Stimulated activated CD8-positive, alpha-beta memory T cell treated with anti-CD3 and anti-CD28 coated beads, Interleukin-12 subunit alpha, Interleukin-12 subunit beta, amount 100 ng/mL, for 24 hours (primary cell): ENCODE measurements around the gene RADX.
"Not testable (repeated sequence)": the region's sequence is repeated elsewhere in the genome, so short reads cannot be mapped to it uniquely, and the experiment has no call there.

Experiments used
- DNase-seq: peaks from one replicate; pipeline ENCODE4 v3.0.0-alpha.2; 2020; ENCODE audit errors: extremely low read depth

The RADX gene, protein sequence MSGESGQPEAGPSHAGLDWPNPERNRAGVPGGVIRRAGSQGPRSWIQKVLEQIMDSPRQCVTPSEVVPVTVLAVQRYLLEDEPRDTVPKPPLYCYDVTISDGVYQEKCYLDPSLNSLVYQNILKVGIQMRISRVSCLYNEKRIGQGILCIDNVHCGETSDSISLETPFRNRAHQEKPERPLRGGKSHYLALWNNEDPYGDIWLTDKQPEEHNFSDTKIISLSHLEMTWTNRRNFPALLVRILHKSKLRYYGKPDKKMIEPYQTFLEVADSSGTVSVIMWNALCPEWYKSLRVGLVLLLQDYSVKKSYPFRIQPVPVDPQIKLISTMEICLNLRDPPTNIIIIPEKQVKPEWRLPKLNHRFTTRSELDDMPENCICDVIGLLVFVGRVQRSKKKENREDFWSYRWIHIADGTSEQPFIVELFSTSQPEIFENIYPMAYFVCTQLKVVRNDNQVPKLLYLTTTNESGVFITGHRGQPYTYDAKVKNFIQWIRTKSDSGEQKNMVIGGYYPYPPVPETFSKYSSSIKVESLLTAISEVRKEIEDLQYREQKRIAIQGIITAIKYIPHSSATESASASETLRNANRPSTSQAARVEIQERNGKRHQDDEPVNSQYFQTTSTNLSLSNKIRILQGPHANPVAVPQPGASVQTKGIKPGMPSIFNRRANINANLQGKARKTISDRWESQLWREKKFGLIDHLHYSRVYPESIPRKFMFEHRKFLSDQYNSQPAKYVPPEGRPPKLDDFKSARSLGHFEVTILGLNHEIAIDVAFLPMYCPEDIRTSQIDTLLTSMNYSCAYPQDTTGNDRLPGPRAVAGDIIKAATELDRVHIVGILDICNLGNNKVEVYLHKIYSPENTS

DNA sequence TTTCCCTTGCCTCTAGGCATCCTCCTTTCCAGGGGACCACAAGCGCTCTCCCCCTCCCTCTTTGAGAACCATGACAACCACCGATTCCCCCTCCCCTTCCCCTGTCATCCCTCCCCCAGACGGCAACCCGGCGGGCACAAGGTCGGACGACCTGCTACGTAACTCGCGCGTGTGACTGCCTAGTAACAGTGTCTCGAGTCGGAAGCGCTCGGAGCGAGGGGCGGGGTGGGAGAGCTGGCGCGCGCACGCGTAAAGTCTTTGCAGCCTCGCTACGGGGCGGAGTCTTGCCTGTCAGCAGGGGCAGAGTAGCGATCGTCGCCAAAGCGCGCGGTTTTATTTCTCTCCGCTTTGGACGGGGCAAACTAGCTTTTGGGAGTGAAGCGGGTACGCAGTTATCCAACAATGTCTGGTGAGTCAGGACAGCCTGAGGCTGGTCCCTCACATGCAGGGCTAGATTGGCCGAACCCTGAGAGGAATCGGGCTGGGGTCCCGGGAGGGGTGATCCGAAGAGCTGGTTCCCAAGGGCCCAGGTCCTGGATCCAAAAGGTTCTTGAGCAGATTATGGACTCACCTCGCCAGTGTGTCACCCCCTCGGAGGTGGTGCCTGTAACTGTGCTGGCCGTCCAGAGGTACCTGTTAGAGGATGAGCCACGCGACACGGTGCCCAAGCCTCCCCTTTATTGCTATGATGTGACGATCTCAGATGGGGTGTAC lies at the start of gene RADX:
RADX (plus strand) TSS at position 300 of the 714 bp plus-strand sequence; CDS start at position 403, 103 bp downstream.
- DNase-seq: peak; percentile 53

DNA sequence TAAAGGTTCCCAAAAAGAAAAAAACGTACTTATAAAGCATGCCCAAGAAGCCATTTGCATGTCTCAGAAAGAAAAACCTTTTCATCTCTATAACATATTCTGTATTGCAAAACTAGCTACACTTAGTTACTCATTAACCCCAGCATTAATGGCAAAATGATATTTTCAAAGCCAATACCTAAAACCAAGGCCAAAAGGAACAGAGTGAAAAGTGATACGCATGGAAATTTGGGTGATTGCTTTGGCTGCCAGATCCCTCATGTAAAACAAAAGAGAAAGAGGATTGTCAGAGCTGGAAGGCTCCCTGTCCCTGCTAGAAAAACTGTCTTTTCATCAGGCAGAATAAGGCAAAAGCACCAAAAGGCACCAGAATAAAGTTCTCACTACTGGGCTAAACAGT lies 46.8 kb upstream of the RADX start:
- DNase-seq: no peak

DNA sequence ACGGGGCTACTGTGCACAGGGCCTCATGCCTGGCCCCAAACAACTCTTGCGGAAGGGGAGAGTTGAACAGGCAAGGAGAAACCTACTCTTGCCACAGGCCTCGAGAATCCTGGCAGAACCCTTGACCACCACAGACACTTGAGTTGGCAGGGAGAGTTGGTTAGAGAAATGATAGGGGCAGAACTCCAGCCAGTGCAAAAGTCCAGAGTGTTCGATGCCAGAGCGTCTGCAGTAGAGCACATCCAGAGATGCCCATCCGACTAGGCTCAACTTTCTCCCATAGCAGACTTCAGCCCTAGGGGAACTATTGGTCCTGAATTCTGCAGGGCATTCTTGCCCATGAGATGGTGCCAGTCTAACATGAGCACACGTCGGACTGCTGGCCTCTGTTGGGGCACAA lies 45.4 kb upstream of the RADX start:
- no peak for DNase-seq

DNA sequence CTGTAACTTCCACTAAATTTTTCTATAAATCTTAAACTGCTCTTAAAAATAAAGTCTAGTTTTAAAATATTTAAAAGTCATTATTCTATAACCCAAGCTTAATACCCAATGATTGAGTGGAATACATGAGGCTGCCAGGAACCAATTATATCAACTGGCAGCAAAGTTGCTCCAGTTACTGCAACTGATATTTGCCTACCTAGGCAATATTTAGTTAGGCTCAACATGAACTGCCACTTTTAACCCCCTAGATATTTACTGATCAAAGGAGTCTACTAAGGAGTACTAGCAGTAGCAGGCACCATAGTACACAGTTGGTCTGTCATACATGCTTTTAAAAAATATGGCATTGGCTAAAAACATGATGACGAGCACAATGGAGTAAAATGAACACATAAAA lies 29.9 kb upstream of the RADX start:
- no peak for DNase-seq

DNA sequence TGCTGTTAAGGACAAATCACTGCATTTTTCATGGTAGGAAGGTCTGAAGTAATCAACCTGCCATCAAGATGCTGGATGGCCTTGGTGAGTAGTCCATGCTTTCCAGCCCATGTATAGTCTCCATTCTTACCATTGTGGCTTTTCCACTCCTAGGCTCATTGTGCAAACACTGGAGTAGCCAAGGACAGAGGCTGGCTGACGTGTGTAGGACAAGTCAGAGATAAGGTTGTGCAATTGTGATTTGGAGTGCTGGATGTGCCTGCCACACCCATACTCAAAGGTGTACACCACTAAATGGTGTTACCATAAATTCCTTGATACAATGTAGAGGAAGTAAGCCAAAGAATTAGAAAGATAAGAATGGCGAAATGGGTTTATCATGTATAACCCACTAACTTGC lies 26.3 kb upstream of the RADX start:
- no peak for DNase-seq

DNA sequence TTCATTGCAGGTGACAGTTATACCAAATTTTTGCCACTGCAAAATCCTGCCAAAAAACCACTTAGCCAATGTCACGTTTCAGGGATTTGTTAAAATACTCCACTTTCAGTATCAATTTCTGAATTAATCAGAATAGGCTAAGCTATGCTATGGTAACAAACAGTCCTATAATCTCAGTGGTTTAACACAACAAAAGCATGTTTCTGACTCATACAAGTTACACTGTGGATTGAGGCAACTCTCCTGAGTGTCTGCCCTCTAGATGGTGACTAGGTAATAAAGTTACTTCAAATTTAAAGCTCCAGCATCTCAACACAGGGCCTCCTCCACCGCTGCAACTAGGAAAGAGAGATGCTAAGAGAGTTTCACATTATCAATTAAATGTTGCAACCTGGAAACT lies 23.0 kb upstream of the RADX start:
- DNase-seq: no peak

DNA sequence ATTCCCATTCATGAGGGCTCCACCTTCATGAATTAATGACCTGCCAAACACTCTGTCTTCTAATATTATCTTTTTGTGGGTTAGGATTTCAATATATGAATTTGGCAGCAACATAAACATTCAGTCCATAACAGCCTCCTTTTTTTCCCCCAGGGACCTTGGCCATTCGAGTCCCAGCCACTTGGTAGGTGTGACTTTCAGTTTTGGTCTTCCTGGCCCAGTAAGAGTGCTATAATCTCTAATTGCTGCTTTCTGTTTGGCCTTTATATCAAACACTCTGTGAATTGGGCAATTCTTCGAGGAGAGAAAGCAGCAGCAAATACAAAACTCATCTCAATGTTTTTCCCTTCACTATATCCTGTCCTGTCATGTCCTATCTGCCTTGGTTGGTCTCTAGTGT lies 12.4 kb upstream of the RADX start:
- no peak for DNase-seq

DNA sequence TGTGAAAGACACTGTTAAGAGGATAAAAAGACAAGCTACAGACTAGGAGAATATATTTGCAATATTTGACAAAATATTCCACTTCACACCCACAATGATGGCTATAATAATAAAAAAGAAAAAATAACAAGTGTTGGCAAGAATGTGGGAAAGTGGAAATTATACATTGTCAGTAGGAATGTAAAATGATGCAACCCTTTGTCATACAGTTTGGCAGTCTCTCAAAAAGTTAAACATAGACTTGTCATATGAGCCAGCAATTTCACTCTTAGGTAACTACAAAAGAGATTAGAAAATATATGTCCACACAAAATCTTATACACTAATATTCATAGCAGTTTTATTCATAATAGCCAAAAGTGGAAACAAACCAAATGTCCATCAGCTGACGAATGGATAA lies 5.2 kb upstream of the RADX start:
- DNase-seq: no peak

DNA sequence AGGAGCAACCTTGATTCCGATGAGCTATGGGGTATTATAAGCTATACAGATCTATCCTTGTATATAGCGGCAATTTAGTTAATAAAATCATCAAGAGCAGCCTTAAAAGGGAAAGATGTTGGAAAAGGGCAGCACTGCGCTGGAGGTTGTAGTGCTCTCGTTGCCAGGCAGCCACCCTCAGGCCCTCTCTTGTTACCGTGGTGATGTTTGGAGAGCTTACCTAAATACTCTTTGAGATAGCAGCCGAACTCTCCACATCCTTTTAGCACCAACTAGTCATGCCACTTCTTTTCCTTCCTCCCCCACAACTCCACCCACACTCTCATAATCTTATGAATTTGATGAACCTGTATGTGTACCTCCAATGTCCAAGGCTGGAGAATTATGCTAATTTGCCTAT lies 3.8 kb upstream of the RADX start:
- DNase-seq: no peak

DNA sequence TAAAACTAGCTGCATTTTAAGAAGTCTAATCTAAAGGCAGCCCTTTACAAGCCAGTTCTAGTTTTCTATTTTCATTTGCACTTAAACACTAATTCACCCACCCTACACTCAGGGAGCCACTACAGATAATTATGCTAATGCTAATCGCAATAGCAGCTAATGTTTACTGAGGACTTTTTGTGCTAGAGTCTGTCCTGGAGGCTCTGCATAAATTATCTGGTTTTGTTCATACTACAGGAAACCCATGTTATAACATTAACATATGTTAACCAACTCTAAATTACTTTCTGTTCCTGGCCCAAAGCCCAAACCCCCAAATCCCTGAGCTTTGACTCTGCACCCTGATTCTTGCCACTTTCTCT lies 480 bp upstream of the RADX start:
- no peak for DNase-seq

DNA sequence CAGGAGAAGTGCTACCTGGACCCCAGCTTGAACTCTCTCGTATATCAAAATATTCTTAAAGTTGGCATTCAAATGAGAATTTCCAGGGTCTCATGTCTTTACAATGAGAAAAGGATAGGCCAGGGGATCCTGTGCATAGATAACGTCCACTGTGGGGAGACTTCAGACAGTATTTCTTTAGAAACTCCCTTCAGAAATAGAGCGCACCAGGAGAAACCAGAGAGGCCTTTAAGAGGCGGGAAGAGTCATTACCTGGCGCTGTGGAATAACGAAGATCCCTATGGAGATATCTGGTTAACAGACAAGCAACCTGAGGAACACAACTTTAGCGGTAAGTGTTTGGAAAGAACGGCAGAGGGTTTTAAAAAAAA lies 600 bp downstream of the RADX start:
- no peak for DNase-seq

DNA sequence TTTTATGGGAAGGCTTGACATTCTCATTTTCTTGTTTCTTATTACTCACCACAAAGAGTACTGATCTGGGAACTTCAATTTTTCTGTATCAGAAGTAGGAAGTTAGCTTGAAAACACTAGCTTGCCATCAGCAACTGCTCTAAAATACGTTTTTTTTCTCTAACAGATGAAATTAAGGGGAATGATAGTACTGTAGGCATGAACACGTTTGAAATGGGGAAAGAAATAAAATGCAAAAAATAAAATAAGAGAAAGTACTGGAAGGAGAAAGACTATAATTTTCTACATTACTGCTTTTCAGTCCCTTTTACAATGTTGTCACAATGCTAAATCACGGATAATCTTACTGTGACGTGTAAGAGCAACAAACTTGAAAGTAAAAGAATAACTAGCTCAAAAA lies 1.5 kb downstream of the RADX start:
- no peak for DNase-seq

DNA sequence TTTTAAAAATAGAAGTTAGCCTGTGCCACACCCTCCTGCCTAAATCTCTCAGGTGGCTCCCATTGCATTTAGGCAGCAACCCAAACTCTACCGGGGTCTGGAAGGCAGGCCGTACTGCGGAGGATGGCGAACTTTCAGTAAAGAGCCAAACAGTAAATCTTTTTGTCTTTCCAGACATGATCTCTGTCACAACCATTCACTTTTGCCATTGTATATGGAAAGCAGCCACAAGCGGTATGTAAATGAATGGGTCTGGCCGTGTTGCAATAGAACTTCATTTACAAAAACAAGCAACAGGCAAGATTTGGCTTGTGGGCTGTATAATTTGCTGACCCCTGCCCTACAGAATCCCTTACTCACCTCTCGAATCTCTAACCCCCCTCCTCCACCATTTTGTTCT lies 3.3 kb downstream of the RADX start:
- DNase-seq: no peak

DNA sequence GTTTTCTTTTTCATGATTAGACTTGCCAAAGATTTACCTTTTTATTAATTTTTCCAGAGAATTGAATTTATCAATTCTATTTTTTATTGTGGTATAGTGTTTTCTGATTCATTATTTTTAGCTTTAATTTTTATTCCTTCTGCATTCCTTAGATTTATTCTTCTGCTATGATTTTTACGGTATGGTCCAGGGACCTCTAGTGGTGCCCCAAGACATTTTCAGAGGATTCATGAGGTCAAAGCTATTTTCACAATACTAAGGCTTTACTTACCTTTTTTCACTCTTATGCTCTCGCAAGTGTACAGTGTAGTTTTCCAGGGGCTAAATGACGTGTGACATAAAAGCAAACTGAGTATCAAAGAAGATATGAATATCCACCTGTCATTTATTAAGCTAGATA lies 8.0 kb downstream of the RADX start:
- DNase-seq: no peak

DNA sequence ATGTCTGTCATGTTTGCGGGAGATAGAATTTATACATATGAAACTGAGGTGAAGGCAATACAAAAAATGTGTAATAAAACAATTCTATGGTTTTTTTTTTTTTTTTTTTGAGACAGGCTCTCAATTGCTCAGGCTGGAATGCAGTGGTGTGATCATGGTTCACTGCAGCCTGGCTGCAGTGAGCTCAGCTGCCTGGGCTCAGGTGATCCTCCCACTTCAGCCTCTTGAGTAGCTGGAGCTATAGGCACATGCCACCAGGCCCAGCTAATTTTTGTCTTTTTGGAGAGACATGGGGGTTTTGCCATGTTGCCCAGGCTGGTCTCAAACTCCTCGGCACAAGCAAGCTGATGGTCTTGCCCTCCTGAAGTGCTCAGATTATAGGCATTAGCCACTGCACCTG lies 10.1 kb downstream of the RADX start:
- no peak for DNase-seq

DNA sequence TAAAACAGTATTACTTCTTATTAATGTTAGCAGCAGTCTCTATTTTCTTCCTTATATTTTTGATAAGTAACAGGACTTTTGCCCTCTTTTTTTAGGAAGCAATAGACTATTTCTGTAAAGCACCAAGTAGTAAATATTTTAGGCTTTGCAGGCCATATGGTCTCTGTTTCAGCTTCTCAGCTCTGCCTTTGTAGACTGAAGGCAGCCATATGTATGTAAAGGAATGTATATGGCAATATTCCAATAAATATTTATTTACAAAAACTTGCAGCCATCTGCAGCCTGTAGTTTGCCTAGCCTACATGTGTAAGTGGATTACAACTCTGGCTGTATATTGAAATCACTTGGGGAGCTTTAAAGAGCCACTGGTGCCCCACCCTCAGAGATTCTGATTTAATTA lies 15.0 kb downstream of the RADX start:
- DNase-seq: no peak

DNA sequence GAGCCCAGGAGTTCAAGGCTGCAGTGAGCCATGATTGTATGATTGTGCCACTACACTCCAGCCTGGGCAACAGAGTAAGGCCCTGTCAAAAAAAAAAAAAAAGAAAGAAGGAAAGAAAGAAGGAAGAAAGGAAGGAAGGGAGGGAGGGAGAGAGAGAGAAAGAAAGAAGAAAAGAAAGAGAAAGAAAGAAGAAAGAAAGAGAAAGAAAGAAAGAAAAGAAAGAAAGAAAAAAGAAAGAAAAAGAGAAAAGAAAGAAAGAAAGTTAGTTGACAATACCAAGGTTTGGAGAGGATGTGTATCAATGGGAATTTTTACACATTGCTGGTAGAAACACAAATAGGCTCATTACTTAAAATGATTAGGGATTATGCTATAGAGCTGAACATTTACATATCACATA lies 19.8 kb downstream of the RADX start:
- no peak for DNase-seq

DNA sequence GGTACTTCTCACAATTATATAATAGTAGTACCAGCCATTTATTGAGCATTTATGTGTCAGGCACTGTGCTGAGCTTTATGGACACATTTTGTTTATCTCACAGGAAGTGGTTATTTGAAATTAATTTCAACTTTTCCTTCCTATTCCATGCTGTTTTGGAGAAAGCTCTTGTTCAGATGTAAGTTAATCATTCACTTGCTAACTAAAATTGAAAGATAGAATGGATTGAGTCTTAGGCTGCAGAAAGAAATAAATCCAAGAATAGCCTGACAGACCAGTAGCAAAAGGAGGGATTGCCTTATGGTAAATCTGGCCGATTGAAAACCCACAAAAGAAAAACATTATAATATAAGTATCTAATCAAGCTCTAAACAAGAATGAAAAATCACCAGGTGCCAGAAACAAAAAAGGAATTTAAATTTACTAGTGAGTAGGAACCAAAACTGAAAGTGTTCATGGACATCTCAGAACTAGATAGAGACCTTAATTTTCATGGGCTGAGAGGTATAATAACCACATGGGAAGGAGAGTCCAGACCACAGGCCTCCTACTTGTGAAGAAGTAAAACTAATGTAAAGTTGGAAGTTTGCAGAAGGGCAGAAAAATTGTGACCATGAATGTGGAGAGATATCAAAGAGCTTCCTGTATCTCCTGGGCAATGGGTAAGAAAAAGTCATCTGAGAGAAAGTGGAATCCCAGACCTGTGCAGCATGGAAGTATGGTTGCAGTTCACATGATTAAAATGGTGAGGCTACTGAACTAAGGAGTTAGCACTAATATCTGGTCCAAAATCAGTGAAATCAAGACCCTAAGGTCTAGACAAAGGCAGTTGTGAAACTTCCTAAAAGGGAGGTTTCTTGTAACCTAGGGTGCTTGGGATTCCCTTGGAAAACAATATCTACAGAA lies 38.0 kb downstream of the RADX start:
- no peak for DNase-seq

DNA sequence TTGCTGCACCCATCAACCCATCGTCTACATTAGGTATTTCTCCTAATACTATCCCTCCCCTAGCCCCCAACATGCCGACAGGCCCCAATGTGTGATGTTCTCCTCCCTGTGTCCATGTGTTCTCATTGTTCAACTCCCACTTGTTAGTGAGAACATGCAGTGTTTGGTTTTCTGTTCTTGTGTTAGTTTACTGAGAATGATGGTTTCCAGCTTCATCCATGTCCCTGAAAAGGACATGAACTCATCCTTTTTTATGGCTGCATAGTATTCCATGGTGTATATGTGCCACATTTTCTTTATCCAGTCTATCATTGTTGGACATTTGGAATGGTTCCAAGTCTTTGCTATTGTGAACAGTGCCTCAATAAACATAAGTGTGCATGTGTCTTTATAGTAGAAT lies 41.8 kb downstream of the RADX start:
- DNase-seq: not testable (repeated sequence)

DNA sequence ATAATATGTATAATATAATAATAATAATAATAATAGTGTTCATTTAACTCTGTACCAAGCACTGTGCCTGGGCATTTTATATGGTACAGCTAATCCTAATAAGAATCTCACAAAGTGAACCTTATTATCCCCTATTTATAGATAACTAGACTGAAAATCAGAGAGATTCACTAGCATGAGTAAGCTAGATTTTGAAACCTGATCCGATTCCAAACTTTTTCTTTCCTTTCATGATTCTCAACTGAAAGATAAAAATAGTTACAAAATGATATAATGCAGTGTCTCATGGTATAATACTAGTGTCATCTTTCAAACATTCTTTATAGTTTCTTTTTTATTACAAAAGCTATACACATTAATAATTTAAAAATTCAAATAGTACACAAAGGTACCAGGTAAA lies 58.9 kb downstream of the RADX start:
- no peak for DNase-seq

DNA sequence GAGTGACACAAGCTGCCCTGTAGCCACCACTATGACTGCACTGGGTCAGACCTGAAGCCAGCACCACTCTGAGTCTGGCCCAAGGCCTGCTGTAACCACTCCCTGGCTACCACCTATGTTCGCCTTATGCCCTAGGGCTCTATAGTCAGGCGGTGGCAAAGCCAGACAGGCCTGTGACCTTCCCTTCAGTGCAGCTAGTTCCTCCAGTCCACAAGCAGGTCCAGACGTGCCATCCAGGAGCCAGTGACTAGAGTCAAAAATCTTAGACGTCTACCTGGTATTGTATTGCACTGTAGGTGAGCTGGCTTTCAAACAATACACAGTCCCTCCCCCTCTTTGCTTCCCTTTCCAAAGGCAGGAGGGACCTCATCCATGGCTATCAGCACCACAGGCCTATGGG lies 60.7 kb downstream of the RADX start:
- DNase-seq: no peak

DNA sequence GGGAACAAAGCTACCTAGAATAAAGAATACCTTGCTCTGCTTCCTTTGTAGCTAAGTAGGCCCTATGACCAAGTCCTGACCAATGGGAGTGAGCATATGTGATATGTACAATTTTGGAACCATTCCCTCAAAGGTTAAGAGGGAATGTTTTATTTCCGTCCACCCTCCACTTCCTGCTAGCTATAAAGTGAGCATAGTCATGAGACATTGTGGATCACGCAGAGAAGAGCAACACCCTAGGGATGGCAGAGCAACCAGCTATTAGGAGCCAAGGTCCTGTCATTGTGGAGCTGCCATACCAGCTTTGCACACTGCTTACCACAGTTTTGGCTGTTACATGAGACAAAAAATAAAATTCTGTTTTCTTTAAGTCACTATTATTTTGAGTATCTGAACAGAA lies 68.9 kb downstream of the RADX start:
- DNase-seq: no peak
